Duodenal mucosa (tissue), 2 donors: ENCODE measurements around the gene RCSD1.

Experiments
- H3K27ac ChIP-seq: one replicate; pipeline ENCODE4 v1.7.0; 2013; ENCODE audit warnings: low read depth, low read length
- H3K27me3 ChIP-seq, 2 donors: one replicate each; pipeline ENCODE4 v1.7.0; 2013; ENCODE audit warnings: low read length in 2 of 2, control low read depth in 1 of 2; ENCODE audit not compliant: insufficient read depth in 2 of 2, control insufficient read depth in 1 of 2
- H3K36me3 ChIP-seq, 2 donors: one replicate each; pipeline ENCODE4 v1.7.0; 2013; ENCODE audit warnings: low read length in 2 of 2, control low read depth in 1 of 2; ENCODE audit not compliant: insufficient read depth in 2 of 2, control insufficient read depth in 1 of 2
- H3K4me1 ChIP-seq, 2 donors: one replicate each; pipeline ENCODE4 v1.7.0; 2013; ENCODE audit warnings: low read length in 2 of 2, control low read depth in 1 of 2; ENCODE audit not compliant: insufficient read depth in 2 of 2, control insufficient read depth in 1 of 2
- H3K4me3 ChIP-seq, 2 donors: one replicate each; pipeline ENCODE4 v1.7.0; 2013; ENCODE audit warnings: low read length in 2 of 2, low read depth in 1 of 2
- H3K9ac ChIP-seq, 2 donors: one replicate each; pipeline ENCODE4 v1.7.0; 2013; ENCODE audit warnings: low read length in 2 of 2, low read depth in 1 of 2
- H3K9me3 ChIP-seq, 2 donors: one replicate each; pipeline ENCODE4 v1.7.0; 2013; ENCODE audit warnings: low read length in 2 of 2, control low read depth in 1 of 2; ENCODE audit not compliant: control insufficient read depth in 1 of 2

Gene RCSD1

GRCh38 chr1:167617153-167618147, 12.6 kb upstream of the RCSD1 start:
- peak overlapping the region; percentile 58 for H3K27ac ChIP-seq

GRCh38 chr1:167618366-167618765, 11.7 kb upstream of the RCSD1 start:
- H3K9ac ChIP-seq: no peak overlapping the region
- peaks cover 2 to 6% of the 10 kb centered on the region in 2 donors for H3K9me3 ChIP-seq
- H3K27ac ChIP-seq: no peak overlapping the region
- no peaks in the 10 kb centered on the region for H3K27me3 ChIP-seq
- H3K4me1 ChIP-seq: peaks cover 7 to 17% of the 10 kb centered on the region in 2 donors
- H3K36me3 ChIP-seq: no peaks in the 10 kb centered on the region
- H3K4me3 ChIP-seq: no peak overlapping the region

More at GRCh38 chr1:167617153-167618147, 12.6 kb upstream of the RCSD1 start:
- H3K9me3 ChIP-seq: peaks cover 2 to 6% of the 10 kb centered on the region in 2 donors
- no peaks in the 10 kb centered on the region for H3K27me3 ChIP-seq
- no peaks in the 10 kb centered on the region for H3K36me3 ChIP-seq
- peaks cover 7 to 17% of the 10 kb centered on the region in 2 donors for H3K4me1 ChIP-seq
- peak overlapping the region in 1 of 2 donors; percentile 39 for H3K9ac ChIP-seq
- H3K4me3 ChIP-seq: peak overlapping the region; percentile 34 to 61

- Histone ChIP-seq H3K4me3 (no peak overlapping the region), H3K9me3 (peaks cover 2 to 6% of the 10 kb centered on the region in 2 donors), H3K36me3 (no peaks in the 10 kb centered on the region), H3K27ac (no peak overlapping the region), H3K27me3 (no peaks in the 10 kb centered on the region), H3K4me1 (peaks cover 7 to 17% of the 10 kb centered on the region in 2 donors), H3K9ac (no peak overlapping the region)
Measured at GRCh38 chr1:167618789-167619188, 11.2 kb upstream of the RCSD1 start.

GRCh38 chr1:167620002-167620401, 10.0 kb upstream of the RCSD1 start:
- Histone ChIP-seq H3K9me3 (peaks cover 0 to 2% of the 10 kb centered on the region in 2 donors), H3K9ac (no peak overlapping the region), H3K27me3 (no peaks in the 10 kb centered on the region), H3K4me1 (peaks cover 7 to 17% of the 10 kb centered on the region in 2 donors), H3K4me3 (no peak overlapping the region), H3K36me3 (no peaks in the 10 kb centered on the region), H3K27ac (no peak overlapping the region)

- H3K9ac ChIP-seq: no peak overlapping the region
- no peaks in the 10 kb centered on the region for H3K9me3 ChIP-seq
- no peak overlapping the region for H3K27ac ChIP-seq
- no peaks in the 10 kb centered on the region for H3K36me3 ChIP-seq
- no peaks in the 10 kb centered on the region for H3K27me3 ChIP-seq
- peaks cover 6 to 13% of the 10 kb centered on the region in 2 donors for H3K4me1 ChIP-seq
- H3K4me3 ChIP-seq: no peak overlapping the region
Measured at GRCh38 chr1:167621780-167622313, 8.2 kb upstream of the RCSD1 start.

- Histone ChIP-seq H3K9ac (no peak overlapping the region), H3K4me1 (peaks cover 14 to 16% of the 10 kb centered on the region in 2 donors), H3K9me3 (no peaks in the 10 kb centered on the region), H3K4me3 (no peak overlapping the region), H3K36me3 (no peaks in the 10 kb centered on the region), H3K27ac (no peak overlapping the region), H3K27me3 (no peaks in the 10 kb centered on the region)
Measured at GRCh38 chr1:167623951-167624350, 6.1 kb upstream of the RCSD1 start.

- Histone ChIP-seq H3K9ac (no peak overlapping the region), H3K36me3 (no peaks in the 10 kb centered on the region), H3K27me3 (peaks cover 0 to 6% of the 10 kb centered on the region in 2 donors), H3K4me1 (peaks cover 22 to 24% of the 10 kb centered on the region in 2 donors), H3K27ac (no peak overlapping the region), H3K4me3 (no peak overlapping the region), H3K9me3 (no peaks in the 10 kb centered on the region)
Measured at GRCh38 chr1:167625040-167625823, 4.8 kb upstream of the RCSD1 start.

- Histone ChIP-seq H3K36me3 (no peaks in the 10 kb centered on the region), H3K27ac (no peak overlapping the region), H3K4me3 (no peak overlapping the region), H3K4me1 (peaks cover 33 to 36% of the 10 kb centered on the region in 2 donors), H3K9ac (no peak overlapping the region), H3K9me3 (no peaks in the 10 kb centered on the region), H3K27me3 (peaks cover 5 to 10% of the 10 kb centered on the region in 2 donors)
Measured at GRCh38 chr1:167627615-167627864, 2.5 kb upstream of the RCSD1 start.

GRCh38 chr1:167627865-167628641, 2.0 kb upstream of the RCSD1 start:
- H3K4me1 ChIP-seq: peaks cover 36 to 37% of the 10 kb centered on the region in 2 donors
- H3K9me3 ChIP-seq: no peaks in the 10 kb centered on the region
- H3K27me3 ChIP-seq: peaks cover 5 to 10% of the 10 kb centered on the region in 2 donors
- peak overlapping the region in 1 of 2 donors; percentile 0 for H3K9ac ChIP-seq
- no peak overlapping the region for H3K27ac ChIP-seq
- H3K36me3 ChIP-seq: no peaks in the 10 kb centered on the region
- peak overlapping the region in 1 of 2 donors; percentile 57 for H3K4me3 ChIP-seq
